Esophagus squamous epithelium (tissue), 4 donors: ENCODE measurements around the gene NMNAT3.

Source experiments
- CTCF ChIP-seq, 6 experiments: fragments of 450-650 bp in 4 of 6; fragments of 200-600 bp in 2 of 6; sonication (generic) in 2 of 6; IDR thresholded peaks; one replicate each; pipeline ENCODE4 v1.5.1; 2016 to 2019; ENCODE audit warnings: antibody characterized with exemption in 6 of 6, mild to moderate bottlenecking in 4 of 6, moderate library complexity in 4 of 6
- POLR2A ChIP-seq, 4 donors: fragments of 450-650 bp; IDR thresholded peaks; one replicate each; pipeline ENCODE4 v1.6.1; 2017; ENCODE audit warnings: antibody characterized with exemption in 4 of 4, mild to moderate bottlenecking in 4 of 4, moderate library complexity in 3 of 4

- TF ChIP-seq CTCF (IDR thresholded peaks at IDR 0.05) (no peak), POLR2A (IDR thresholded peaks at IDR 0.05) (no peak)
These were observed 2.4 kb downstream of the NMNAT3 start for GRCh38 chr3:139675327-139675726.
